ENCODE results near the gene EAPP.
"Not testable (repeated sequence)": the region's sequence is repeated elsewhere in the genome, so short reads cannot be mapped to it uniquely, and the experiment has no call there.

DNA sequence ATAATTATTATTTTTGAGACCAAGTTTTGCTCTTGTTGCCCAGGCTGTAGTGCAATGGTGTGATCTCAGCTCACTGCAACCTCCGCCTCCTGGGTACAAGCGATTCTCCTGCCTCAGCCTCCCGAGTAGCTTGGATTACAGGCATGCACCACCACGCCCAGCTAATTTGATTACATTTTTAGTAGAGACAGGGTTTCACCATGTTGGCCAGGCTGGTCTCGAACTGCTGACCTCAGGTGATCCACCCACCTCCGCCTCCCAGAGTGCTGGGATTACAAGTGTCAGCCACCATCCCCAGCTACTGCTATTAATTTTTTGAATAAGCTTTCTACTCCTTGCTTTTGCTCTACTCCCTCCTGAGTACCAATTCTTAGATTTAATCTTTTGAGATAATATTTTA lies 18.4 kb downstream of the EAPP start:
- TF ChIP-seq, protein P1, sequence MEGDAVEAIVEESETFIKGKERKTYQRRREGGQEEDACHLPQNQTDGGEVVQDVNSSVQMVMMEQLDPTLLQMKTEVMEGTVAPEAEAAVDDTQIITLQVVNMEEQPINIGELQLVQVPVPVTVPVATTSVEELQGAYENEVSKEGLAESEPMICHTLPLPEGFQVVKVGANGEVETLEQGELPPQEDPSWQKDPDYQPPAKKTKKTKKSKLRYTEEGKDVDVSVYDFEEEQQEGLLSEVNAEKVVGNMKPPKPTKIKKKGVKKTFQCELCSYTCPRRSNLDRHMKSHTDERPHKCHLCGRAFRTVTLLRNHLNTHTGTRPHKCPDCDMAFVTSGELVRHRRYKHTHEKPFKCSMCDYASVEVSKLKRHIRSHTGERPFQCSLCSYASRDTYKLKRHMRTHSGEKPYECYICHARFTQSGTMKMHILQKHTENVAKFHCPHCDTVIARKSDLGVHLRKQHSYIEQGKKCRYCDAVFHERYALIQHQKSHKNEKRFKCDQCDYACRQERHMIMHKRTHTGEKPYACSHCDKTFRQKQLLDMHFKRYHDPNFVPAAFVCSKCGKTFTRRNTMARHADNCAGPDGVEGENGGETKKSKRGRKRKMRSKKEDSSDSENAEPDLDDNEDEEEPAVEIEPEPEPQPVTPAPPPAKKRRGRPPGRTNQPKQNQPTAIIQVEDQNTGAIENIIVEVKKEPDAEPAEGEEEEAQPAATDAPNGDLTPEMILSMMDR (conservative IDR thresholded peaks at IDR 0.05), result not testable (repeated sequence)
- TF ChIP-seq EZH2 (IDR thresholded peaks at IDR 0.05; ENCODE audit: low read depth), result not testable (repeated sequence)

Data from PC-9 (cell line).